ENCODE measurements around the gene AGFG1.
"Not testable (repeated sequence)": the region's sequence is repeated elsewhere in the genome, so short reads cannot be mapped to it uniquely, and the experiment has no call there.

The AGFG1 gene

DNA sequence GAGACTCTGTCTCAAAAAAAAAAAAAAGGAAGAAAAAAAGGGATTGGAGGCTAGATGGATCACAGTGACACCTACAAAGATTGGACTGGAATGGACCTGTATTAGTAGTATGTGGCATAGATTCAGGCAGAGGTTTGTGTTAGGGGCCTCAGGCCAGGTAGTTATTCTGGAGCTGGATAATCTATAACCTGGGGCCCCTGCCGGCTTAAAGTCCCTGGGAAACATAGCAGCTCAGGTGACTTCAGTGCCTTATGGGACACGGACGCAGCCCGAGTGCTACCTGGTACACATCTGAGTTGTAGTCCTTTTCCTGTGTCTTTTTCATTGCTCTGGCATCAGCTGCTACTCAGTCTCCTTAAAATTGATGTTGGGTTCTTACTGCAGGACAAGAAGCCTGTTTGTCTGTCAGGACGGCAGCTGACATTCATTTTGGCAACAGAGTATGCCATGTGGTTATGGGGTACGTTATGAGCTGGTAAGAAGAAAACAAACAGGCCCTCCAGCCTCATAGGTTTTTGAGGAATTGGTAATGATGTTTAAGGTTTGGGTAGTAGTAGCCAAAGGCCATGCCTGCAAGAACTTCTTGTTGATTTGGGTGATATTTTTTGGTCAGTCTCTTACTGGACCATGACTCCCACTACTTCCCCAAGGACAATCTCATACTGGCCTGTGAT, 27.8 kb downstream of the AGFG1 start:
- DNase-seq (ENCODE audit: low spot score): no peak

DNA sequence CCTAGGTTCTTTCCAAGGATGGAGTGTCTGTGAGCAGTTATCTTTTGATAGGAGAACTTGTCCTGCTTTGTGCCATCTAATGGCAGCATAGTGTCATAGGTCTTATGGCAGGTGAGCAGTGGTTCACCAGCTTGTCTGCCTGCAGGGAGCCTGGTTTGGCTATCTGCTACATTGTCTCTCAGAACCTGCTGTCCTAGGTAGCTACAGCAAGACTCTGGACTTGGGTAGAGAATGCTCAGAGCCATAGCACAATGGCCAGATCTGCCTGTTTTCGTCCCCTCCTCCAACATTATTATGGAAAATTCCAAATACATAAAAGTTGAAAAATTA, 28.3 kb downstream of the AGFG1 start:
- peak; percentile 75 for DNase-seq (ENCODE audit: low spot score)

GRCh38 chr2:227503433-227504406, 31.8 kb downstream of the AGFG1 start:
- no peak for DNase-seq (ENCODE audit: low spot score)

DNA sequence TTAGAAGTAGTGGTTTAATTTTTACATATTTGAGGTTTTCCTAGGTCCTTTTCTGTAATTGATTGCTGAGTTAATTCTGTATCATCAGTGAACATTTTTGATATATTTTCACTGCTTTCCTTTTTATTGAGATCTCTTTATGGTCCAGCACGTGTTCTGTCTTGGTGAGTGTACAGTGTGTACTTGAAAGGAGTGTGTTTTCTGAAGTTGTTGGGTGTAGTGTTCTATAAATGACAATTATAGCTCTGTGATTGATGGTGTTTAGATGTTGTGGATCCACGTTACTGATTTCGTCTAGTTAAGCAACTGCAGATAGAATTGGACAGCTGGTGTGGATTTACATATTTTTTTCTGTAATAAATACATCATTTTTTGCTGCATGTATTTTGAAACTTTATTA, 32.7 kb downstream of the AGFG1 start:
- DNase-seq (ENCODE audit: low spot score): no peak

- no peak for DNase-seq (ENCODE audit: low spot score)
These were observed 34.5 kb downstream of the AGFG1 start for GRCh38 chr2:227506456-227506855.

DNA sequence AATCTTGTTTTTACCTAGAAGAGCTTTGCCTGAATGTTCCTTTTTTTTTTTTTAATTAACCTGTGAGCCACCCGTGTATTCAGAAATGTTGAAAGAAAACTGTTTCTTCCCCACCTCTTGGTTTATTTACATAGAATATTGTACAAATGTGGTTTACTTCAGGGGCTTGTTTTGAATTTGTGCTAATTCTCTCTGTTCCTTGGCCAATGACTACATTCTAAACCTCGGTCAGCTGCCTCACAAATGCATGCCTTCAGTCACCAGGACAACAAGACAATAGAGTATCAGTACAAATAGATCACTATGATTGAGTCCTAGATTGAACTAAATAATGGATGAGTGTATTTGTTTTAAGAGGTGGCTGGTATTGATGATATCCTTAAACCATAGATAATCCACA, 36.0 kb downstream of the AGFG1 start:
- DNase-seq (ENCODE audit: low spot score): no peak

DNA sequence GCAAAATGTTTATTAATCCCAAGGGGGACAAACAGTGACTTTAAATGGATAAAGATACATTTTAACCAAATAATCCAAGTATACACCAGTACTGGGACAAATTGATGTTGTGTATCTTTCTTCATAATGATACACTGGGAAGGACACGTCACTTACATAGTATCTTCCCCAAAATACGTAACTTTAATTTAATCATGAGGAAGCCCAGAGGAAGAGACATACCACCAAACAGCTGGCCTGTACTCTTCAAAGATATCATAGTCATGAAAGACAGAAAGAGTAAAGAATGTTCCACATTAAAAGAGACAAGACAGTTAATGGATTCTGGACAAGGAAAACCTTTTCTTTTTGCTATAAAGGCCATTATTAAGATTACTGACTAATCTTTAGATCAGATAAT, 37.1 kb downstream of the AGFG1 start:
- DNase-seq (ENCODE audit: low spot score): no peak

- DNase-seq (ENCODE audit: low spot score): no peak
These were observed 38.1 kb downstream of the AGFG1 start for GRCh38 chr2:227509824-227510619.

DNA sequence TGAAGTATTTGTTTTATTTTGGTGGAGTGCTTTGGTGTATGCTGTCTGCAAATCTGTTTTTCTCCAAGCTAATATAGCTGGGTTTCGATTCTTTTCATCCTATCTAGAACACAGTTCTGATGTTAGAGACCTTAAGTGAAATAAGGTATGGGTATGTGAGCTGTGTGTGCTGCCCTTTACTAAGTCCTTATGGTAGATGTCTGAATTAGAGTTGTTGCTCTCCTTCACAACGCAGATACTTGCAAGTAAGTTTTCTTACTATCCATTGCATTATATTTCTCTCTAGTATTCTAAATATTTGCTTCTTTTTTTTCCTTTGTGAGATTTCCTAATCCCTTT, 38.6 kb downstream of the AGFG1 start:
- no peak for DNase-seq (ENCODE audit: low spot score)

GRCh38 chr2:227511239-227511930, 39.4 kb downstream of the AGFG1 start:
- no peak for DNase-seq (ENCODE audit: low spot score)

DNA sequence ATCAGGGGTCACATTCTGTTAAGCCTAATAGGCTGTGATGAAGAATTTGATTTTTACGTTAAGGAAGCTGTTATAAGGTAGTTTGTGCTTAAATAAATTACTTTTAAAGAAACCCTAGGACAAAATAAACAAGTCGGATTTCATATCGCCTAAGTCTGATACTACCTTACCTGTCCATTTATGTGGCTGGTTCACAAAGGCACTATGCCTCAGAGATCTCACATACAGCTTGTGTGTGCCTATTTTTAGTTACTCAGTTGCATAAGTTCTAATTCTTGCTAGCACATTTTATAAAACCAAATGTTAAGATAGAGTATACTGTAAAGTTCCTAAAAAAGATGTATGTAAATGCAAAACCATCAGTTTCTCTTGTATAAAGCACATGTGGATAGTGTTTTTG, 40.0 kb downstream of the AGFG1 start:
- no peak for DNase-seq (ENCODE audit: low spot score)

DNA sequence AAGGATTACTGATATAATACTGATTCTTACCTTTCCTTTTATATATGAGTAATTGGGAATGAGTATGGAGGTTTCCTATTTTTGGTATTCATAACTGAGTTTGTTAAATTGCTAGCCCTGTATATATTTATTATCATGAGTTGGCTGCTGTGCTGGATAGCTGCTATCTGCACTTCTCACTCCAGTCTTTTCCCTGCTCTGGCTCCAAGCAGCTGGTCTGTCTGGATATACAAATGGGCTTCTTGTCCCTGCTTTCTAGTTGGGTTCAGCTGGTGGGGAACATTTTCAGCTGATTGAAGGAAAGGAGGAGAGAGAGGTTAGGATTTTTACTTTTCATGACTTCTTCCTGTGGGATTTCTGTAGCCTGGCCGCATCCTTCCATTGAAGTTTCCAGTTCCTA, 41.2 kb downstream of the AGFG1 start:
- peak; percentile 29 for DNase-seq (ENCODE audit: low spot score)

- no peak for DNase-seq (ENCODE audit: low spot score)
These were observed 43.8 kb downstream of the AGFG1 start for GRCh38 chr2:227515742-227516141.

DNA sequence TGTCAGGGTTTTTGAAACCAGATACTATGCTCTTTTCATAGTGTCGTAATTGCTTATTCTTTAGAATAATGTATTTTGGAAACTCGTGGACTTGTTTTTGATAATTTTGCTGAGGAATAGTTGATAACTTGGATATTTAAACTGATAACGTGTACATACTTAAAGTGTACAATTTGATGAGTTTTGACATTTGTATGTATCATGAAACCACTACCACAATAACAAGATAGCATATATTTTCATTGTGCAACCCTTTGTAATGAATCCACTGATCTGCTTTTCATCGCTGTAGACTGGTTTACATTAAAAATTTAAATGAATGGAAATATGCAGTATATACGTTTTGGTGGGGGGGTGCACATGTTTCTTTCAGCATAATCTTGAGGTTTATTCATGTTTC, 45.8 kb downstream of the AGFG1 start:
- DNase-seq (ENCODE audit: low spot score): no peak

- not testable (repeated sequence) for DNase-seq (ENCODE audit: low spot score)
These were observed 46.4 kb downstream of the AGFG1 start for GRCh38 chr2:227518278-227518865.

DNA sequence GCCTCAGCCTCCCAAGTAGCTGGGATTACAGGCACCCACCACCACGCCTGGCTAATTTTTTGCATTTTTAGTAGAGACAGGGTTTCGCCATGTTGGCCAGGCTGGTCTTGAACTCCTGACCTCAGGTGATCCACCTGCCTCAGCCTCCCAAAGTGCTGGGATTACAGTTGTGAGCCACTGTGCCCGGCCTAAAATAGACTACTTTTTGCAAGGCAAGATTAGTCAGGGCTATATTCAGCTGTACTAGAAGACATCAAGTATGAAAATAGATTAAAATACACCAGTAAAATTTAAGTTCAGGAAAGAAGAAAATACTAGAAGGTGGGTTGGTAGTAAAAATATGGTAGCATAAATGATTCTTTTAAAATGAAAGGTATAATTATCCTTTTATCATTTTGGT, 49.2 kb downstream of the AGFG1 start:
- DNase-seq (ENCODE audit: low spot score): not testable (repeated sequence)

DNA sequence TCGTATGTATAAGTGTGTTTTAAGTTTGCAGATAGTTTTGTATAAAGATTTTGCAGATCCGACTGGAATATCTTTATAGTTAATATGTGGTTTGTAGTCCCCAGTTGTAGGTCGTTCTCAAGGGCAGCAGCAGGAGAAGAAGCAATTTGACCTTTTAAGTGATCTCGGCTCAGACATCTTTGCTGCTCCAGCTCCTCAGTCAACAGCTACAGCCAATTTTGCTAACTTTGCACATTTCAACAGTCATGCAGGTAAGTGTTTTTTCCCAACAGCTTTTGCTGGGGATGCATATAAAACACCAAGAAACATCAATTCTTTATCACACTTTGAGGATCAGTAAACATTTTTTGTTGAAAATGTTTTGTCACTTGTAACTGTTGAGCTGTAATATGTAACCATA, 52.7 kb downstream of the AGFG1 start:
- no peak for DNase-seq (ENCODE audit: low spot score)

DNA sequence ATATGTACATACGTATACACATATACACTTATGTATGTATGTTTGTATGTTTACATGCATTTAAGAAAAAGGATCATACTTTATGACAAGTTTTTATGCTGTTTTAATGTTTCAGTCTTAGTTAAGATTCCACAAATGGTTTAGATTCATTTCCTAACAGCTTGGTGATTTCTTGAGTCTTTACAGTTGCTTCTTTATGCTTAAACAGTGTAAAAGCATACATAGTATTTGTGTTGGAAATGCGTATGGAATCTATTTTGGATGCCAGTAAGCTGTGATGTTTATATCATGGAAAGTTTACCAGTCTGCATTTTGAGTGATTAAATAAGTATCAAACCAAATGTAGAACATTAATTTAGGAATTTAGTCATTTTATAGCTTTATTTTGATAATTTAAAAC, 55.4 kb downstream of the AGFG1 start:
- DNase-seq (ENCODE audit: low spot score): no peak

GRCh38 chr2:227528803-227529202, 56.8 kb downstream of the AGFG1 start:
- no peak for DNase-seq (ENCODE audit: low spot score)

GRCh38 chr2:227529871-227530270, 57.9 kb downstream of the AGFG1 start:
- no peak for DNase-seq (ENCODE audit: low spot score)

DNA sequence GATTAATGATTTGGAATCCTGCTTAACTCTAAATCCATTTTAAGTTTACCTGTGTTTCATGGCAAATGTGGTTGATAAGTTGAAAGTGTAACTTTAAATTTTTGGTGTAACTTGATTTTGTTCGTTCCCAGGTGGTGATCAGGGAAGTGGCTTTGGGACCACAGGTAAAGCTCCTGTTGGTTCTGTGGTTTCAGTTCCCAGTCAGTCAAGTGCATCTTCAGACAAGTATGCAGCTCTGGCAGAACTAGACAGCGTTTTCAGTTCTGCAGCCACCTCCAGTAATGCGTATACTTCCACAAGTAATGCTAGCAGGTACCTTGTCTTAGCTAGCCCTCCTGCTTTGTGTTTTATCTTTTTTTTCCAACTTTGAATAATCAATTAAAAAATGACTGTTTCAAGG, 62.8 kb downstream of the AGFG1 start:
- no peak for DNase-seq (ENCODE audit: low spot score)

- DNase-seq (ENCODE audit: low spot score): peak; percentile 41
These were observed 64.5 kb downstream of the AGFG1 start for GRCh38 chr2:227536445-227536844.

Measured in cerebellar cortex (tissue), 1 donor.